IPS-18a (cell line): ENCODE data around the gene PRORP.

Source experiments
- H3K27ac ChIP-seq: one replicate; pipeline ENCODE4 v1.5.1; 2013; ENCODE audit warnings: low read length
- H3K27me3 ChIP-seq: one replicate; pipeline ENCODE4 v1.6.1; 2013; ENCODE audit warnings: mild to moderate bottlenecking, low read length; ENCODE audit not compliant: control insufficient read depth, insufficient read depth
- H3K36me3 ChIP-seq: one replicate; pipeline ENCODE4 v1.6.1; 2013; ENCODE audit warnings: low read depth, low read length; ENCODE audit not compliant: control insufficient read depth
- H3K4me1 ChIP-seq: one replicate; pipeline ENCODE4 v1.6.1; 2013; ENCODE audit warnings: low read depth, low read length; ENCODE audit not compliant: control insufficient read depth
- H3K4me3 ChIP-seq: one replicate; pipeline ENCODE4 v1.5.1; 2013; ENCODE audit warnings: low read length
- H3K9ac ChIP-seq: one replicate; pipeline ENCODE4 v1.6.1; 2013; ENCODE audit warnings: mild to moderate bottlenecking, low read length, moderate library complexity
- H3K9me3 ChIP-seq: one replicate; pipeline ENCODE4 v1.6.1; 2013; ENCODE audit warnings: low read depth, low read length; ENCODE audit not compliant: control insufficient read depth

The PRORP gene

DNA sequence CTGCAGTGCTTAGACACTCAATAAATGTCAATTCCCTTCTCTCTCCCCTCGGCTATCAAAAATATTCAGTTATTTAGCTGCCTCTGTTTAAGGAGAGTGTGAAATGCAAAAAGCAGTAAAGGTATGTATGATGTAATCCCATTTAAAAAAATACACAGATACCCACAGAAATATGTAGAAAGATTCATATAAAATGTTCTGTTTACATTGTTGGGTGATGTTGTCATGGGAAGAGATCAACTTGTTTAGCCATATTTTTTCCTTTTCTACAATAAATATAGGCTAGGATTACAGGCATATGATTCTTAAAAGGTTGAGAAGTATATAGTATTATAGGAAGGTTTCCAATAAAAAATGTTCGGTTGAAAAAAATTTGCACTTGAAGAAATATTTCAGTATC, 8.3 kb upstream of the PRORP start:
- Histone ChIP-seq H3K36me3 (peaks cover 32% of the 10 kb centered on the region), H3K4me1 (peaks cover 5% of the 10 kb centered on the region), H3K9ac (no peak overlapping the region), H3K27ac (no peak overlapping the region), H3K9me3 (no peaks in the 10 kb centered on the region), H3K27me3 (no peaks in the 10 kb centered on the region), H3K4me3 (no peak overlapping the region)

DNA sequence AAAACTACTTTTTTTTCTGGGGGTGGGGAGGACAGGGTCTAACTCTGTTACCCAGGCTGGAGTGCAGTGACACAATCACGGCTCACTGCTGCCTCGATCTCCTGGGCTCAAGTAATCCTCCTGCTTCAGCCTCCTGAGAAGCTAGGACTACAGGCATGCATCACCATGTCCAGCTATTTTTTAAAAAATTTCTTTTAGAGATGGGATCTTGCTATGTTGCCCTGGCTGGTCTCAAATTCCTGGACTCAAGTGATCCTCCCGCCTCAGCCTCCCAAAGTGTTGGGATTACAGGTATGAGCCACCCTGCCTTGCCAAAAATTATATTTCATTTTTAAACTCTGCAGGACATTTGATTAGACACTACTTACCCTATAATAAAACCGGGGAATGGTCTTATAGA, 6.1 kb upstream of the PRORP start:
- peaks cover 5% of the 10 kb centered on the region for H3K4me1 ChIP-seq
- H3K27ac ChIP-seq, result no peak overlapping the region
- H3K9me3 ChIP-seq, result no peaks in the 10 kb centered on the region
- H3K36me3 ChIP-seq, result peaks cover 17% of the 10 kb centered on the region
- H3K27me3 ChIP-seq, result no peaks in the 10 kb centered on the region
- no peak overlapping the region for H3K9ac ChIP-seq
- H3K4me3 ChIP-seq, result no peak overlapping the region

DNA sequence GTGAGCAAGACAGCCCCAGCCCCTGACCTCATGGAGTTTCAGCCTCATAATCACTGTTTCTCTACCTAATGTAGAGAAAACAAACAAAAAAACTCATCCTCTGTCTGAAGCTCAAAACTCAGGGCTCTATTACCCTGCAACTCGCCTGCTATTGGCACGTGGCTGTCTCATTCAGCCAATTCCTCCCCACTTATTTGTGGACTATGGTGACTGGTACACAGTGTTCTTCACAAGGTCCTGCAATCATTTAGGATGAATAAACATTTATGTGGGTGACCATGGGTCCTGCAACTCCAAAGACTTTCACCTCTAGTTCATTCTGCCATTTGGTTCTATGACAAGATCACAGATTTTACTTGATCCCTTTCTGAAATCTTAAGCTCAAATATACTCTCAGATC, 5.2 kb upstream of the PRORP start:
- peaks cover 9% of the 10 kb centered on the region for H3K36me3 ChIP-seq

DNA sequence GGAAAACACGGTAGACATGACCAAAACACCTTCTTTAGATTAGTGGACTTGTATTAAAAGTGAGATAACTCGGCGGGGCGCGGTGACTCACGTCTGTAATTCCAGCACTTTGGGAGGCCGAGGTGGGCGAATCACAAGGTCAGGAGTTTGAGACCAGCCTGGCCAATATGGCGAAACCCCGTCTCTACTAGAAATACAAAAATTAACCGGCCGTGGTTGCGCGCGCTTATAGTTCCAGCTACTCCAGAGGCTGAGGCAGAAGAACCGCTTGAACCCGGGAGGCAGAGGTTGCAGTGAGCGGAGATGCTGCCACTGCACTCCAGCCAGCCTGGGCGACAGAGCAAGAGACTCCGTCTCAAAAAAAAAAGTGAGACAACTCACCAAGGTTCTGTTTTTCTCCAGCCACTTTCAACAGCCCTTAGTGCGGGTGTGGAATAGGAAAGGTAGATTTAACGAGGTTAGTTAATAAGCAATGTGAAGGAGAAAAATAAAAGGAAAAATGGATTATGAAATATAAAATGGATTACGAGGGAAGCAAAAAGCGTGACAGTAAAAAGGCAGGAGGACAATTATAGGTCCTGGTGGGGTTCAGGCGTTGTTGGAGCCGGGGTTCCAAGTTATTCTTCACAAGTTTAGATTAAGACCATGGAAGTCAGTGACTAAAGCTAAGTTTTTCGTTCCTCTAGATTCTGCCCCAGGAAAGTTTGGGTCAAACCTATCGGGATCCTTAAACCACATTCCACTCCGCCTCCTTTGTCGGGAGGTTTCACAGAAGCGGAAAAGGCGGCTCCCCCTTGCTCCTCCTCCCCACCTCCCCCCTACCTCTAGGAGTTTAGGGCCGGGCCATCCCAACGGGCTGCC, 1.1 kb upstream of the PRORP start:
- Histone ChIP-seq H3K27me3 (no peaks in the 10 kb centered on the region), H3K9me3 (no peaks in the 10 kb centered on the region), H3K4me3 (peak overlapping the region; percentile 100), H3K9ac (peak overlapping the region; percentile 96), H3K4me1 (peaks cover 3% of the 10 kb centered on the region), H3K36me3 (peaks cover 3% of the 10 kb centered on the region), H3K27ac (peak overlapping the region; percentile 99)

More for the DNA sequence above, 5.2 kb upstream of the PRORP start:
- H3K27me3 ChIP-seq, result no peaks in the 10 kb centered on the region
- H3K27ac ChIP-seq, result no peak overlapping the region
- H3K9me3 ChIP-seq, result no peaks in the 10 kb centered on the region
- no peak overlapping the region for H3K9ac ChIP-seq
- H3K4me3 ChIP-seq, result no peak overlapping the region
- peaks cover 5% of the 10 kb centered on the region for H3K4me1 ChIP-seq

DNA sequence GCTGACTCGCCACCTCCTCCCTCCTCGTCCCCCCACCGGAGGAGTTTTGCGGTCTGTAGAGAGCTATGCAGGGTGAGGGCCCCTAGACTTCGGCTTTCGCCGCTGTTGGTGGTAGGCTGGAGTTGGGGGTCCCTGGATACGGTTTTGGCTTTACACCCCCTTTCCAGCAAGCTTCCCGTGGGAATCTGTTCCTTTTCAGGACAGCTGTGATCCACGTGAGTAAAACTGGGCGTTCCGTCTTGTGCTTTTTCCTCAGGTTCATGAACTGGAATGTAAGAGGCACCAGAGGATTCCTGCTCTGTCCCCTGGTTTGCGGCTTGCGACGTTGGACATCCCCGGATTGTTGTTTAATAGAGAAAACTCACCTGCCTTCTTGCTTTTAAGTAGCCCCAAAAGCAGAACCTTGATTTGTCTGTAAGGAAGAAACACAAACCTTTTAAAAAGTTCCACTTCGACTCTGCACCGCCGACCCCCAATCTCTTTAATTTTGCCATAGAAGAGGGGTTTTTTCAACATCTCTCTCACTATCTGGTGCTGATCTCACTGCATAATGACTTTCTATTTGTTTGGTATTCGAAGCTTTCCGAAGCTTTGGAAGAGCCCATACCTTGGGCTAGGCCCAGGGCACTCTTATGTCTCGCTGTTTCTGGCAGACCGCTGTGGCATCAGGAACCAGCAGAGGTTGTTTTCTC, 490 bp downstream of the PRORP start:
- H3K4me3 ChIP-seq, result peak overlapping the region; percentile 100
- peaks cover 10% of the 10 kb centered on the region for H3K36me3 ChIP-seq
- H3K27ac ChIP-seq, result peak overlapping the region; percentile 99
- peaks cover 3% of the 10 kb centered on the region for H3K4me1 ChIP-seq
- peak overlapping the region; percentile 96 for H3K9ac ChIP-seq
- H3K9me3 ChIP-seq, result no peaks in the 10 kb centered on the region
- H3K27me3 ChIP-seq, result no peaks in the 10 kb centered on the region

DNA sequence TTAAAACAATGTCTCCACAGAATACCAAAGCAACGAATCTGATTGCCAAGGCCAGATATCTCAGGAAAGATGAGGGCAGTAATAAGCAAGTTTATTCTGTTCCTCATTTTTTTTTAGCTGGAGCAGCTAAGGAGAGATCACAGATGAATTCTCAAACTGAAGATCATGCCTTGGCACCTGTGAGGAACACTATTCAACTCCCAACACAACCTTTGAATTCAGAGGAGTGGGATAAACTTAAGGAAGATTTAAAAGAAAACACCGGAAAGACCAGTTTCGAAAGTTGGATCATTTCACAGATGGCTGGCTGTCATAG, 994 bp downstream of the PRORP start:
- Histone ChIP-seq H3K9me3 (no peaks in the 10 kb centered on the region), H3K4me3 (peak overlapping the region; percentile 100), H3K9ac (peak overlapping the region; percentile 96), H3K36me3 (peaks cover 13% of the 10 kb centered on the region), H3K27me3 (no peaks in the 10 kb centered on the region), H3K27ac (no peak overlapping the region), H3K4me1 (peaks cover 3% of the 10 kb centered on the region)

DNA sequence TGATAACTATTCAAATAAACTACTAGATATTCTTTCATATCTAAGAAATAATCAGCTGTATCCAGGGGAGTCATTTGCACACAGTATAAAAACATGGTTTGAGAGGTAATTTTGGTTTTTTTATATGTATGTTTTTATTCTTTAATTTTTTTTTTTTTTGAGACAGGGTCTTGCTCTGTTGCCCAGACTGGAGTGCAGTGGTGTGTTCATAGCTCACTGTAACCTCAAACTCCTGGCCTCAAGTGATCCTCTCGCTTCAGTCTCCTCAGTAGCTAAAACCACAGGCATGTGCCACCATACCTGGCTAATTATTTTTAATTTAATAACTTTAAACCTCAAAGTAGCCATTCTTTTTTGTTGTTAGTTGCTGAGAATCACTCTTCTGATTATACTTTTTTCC, 1.8 kb downstream of the PRORP start:
- Histone ChIP-seq H3K4me1 (peaks cover 3% of the 10 kb centered on the region), H3K9ac (no peak overlapping the region), H3K4me3 (peak overlapping the region; percentile 100), H3K27ac (no peak overlapping the region), H3K36me3 (peaks cover 13% of the 10 kb centered on the region), H3K9me3 (no peaks in the 10 kb centered on the region), H3K27me3 (no peaks in the 10 kb centered on the region)

DNA sequence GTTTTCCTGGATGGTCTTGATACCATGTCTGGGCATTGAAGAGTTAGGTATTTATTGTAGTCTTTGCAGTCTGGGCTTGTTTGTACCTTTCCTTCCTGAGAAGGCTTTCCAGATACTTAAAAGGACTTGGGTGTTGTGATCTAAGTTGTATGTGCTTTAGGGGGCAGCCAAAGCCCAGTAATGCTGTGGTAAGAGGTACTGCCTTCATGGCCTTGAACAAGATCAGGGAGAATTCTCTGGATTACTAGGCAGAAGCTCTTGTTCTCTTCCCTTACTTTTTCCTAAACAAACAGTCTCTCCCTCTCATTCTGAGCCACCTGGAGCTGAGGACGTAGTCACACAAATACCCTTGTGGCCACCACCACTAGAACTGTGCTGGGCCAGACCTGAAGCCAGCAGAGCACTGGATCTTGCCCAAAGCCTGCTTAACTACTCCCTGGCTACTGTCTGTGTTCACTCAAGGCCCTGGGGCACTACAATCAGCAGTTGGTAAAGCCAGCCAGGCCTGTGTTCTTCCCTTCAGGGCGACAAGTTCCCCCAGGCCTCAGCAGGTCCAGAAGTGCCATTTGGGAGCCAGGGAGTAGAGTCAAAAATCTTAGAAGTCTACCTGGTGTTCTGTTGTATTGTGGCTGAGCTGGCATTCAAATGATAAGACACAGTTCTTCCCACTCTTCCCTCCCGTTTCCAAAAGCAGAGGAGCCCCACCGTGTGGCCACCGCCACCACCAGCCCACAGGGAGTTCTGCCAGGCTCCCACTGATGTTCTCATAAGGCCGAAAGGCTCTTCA, 11.4 kb downstream of the PRORP start:
- Histone ChIP-seq H3K9ac (no peak overlapping the region), H3K27me3 (no peaks in the 10 kb centered on the region), H3K36me3 (peaks cover 3% of the 10 kb centered on the region), H3K4me1 (no peaks in the 10 kb centered on the region), H3K4me3 (no peak overlapping the region), H3K9me3 (no peaks in the 10 kb centered on the region), H3K27ac (no peak overlapping the region)

DNA sequence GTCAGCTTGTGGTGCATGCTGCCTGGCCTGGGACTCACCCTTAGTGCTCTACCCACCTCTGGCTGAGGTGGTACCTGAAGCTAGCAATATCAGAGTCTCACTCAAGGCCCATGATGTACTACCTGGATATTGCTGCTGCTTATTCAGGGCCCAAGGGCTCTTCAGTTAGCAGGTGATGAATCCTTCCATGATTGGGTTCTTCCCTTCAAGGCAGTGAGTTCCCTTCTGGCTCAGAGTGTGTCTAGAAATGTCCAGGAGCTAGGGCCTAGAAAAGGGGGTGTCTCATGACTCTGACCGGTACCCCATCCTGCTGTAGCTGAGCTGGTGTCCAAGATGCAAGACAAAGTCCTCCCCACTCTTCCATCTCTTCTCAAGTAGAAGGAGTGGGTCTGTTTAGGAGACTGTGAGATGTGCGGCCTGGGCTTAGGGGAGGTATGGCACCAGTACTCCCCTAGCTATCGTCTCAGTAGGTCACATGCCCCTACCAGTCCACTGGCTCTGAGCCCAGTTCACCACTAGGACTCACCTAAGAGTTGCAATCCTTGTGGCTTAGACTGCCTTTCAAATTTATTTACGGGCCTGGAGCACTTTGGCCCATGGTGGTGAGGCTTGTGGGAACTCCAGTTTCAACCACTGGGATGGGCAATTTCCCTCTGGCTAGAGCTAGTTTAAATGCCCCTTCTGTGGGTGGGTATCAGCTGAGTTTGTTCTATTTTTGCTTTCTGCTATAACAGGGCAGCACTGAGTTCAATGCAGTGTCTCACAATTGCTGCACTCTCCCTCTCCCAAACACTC, 12.2 kb downstream of the PRORP start:
- Histone ChIP-seq H3K9me3 (no peaks in the 10 kb centered on the region), H3K4me1 (no peaks in the 10 kb centered on the region), H3K9ac (no peak overlapping the region), H3K27me3 (no peaks in the 10 kb centered on the region), H3K36me3 (peaks cover 3% of the 10 kb centered on the region), H3K4me3 (no peak overlapping the region), H3K27ac (no peak overlapping the region)

DNA sequence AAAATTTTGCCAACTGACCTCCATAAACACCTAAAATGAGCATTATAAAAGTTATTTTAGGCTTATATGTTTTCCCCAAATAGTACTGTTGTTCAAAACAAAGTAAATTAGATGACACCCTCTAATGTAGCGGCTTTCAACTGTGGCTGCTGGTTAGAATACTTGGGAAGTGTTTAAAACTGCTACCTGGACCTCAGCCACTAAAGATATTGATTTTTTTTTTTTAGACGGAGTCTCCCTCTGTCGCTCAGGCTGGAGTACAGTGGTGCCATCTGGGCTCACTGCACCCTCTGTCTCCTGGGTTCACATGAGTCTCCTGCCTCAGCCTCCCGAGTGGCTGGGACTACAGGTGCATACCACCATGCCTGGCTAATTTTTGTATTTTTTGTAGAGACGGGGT, 16.2 kb downstream of the PRORP start:
- no peaks in the 10 kb centered on the region for H3K4me1 ChIP-seq
- H3K9ac ChIP-seq, result no peak overlapping the region
- H3K4me3 ChIP-seq, result no peak overlapping the region
- peaks cover 3% of the 10 kb centered on the region for H3K36me3 ChIP-seq
- no peak overlapping the region for H3K27ac ChIP-seq
- H3K27me3 ChIP-seq, result no peaks in the 10 kb centered on the region
- no peaks in the 10 kb centered on the region for H3K9me3 ChIP-seq
